CD4-positive, alpha-beta memory T cell (primary cell): ENCODE measurements around the gene RNF126. TPM values are rescaled to one million over a fixed set of nuclear protein-coding genes. Genes with fewer than 3 reads are reported as not detected.

Experiments used
- CTCF ChIA-PET: fragments of 350-600 bp; sonication (Branson Sonifier 250); formaldehyde crosslinking; loops from one replicate; lab custom pipeline; 2021; ENCODE audit warnings: inconsistent platforms; ENCODE audit not compliant: partially characterized antibody; lab: Charles Lee
- POLR2A ChIA-PET: fragments of 350-600 bp; sonication (Branson Sonifier 250); formaldehyde crosslinking; loops from one replicate; lab custom pipeline; 2021; ENCODE audit not compliant: partially characterized antibody; lab: Charles Lee
- DNase-seq, 5 donors: peaks; one replicate each; pipeline versions ENCODE4 v3.0.0 to v3.0.0-alpha.2; 2020 to 2022; ENCODE audit warnings: mixed read lengths in 1 of 5
- H3K27ac ChIP-seq: one replicate; pipeline ENCODE4 v1.7.0; 2013; ENCODE audit warnings: low read depth, low read length
- H3K27me3 ChIP-seq: 2 replicates; pipeline ENCODE4 v1.7.0; 2013; ENCODE audit warnings: mild to moderate bottlenecking, low read length, moderate library complexity; ENCODE audit not compliant: insufficient read depth
- H3K36me3 ChIP-seq: 2 replicates; pipeline ENCODE4 v1.7.0; 2013; ENCODE audit warnings: mild to moderate bottlenecking, low read length, moderate library complexity; ENCODE audit not compliant: insufficient read depth
- H3K4me1 ChIP-seq: 2 replicates; pipeline ENCODE4 v1.7.0; 2013; ENCODE audit warnings: mild to moderate bottlenecking, low read length, moderate library complexity; ENCODE audit not compliant: insufficient read depth
- H3K4me3 ChIP-seq, 2 donors: one replicate each; pipeline ENCODE4 v1.7.0; 2013; ENCODE audit warnings: low read length in 2 of 2, mild to moderate bottlenecking in 1 of 2
- H3K9me3 ChIP-seq, 2 donors: one replicate each; pipeline ENCODE4 v1.7.0; 2013; ENCODE audit warnings: low read length in 2 of 2, control low read depth in 1 of 2; ENCODE audit not compliant: control insufficient read depth in 1 of 2
- H3K27ac Mint-ChIP-seq, 7 donors: one replicate each; pipeline ENCODE4 v1.8.0; 2020 to 2021; ENCODE audit warnings: mixed read lengths in 7 of 7, mild to moderate bottlenecking in 6 of 7, inconsistent platforms in 3 of 7, moderate library complexity in 3 of 7
- H3K27me3 Mint-ChIP-seq, 2 donors: one replicate each; pipeline ENCODE4 v1.8.0; 2020 to 2021; ENCODE audit warnings: mixed read lengths in 2 of 2
- H3K36me3 Mint-ChIP-seq, 2 donors: one replicate each; pipeline ENCODE4 v1.8.0; 2020 to 2021; ENCODE audit warnings: mixed read lengths in 2 of 2, inconsistent platforms in 1 of 2, mild to moderate bottlenecking in 1 of 2
- H3K4me1 Mint-ChIP-seq, 4 donors: one replicate each; pipeline ENCODE4 v1.8.0; 2020 to 2021; ENCODE audit warnings: mixed read lengths in 4 of 4, mild to moderate bottlenecking in 1 of 4
- H3K4me3 Mint-ChIP-seq, 8 donors: one replicate each; pipeline ENCODE4 v1.8.0; 2020 to 2021; ENCODE audit warnings: mixed read lengths in 8 of 8, mild to moderate bottlenecking in 7 of 8, moderate library complexity in 6 of 8, inconsistent platforms in 3 of 8
- H3K9me3 Mint-ChIP-seq, 8 donors: one replicate each; pipeline ENCODE4 v1.8.0; 2020 to 2021; ENCODE audit warnings: mixed read lengths in 8 of 8, mild to moderate bottlenecking in 5 of 8, inconsistent platforms in 3 of 8, moderate library complexity in 1 of 8
- intact Hi-C: fragments of 100-400 bp; cut with micrococcal nuclease; formaldehyde crosslinking; loops from one replicate; pipeline ENCODE4 v1.15.1; 2023
- polyA plus RNA-seq, 2 donors: library from polyadenylated mRNA; unstranded; fragments of 300-500 nt; fragmentation: Illumina TruSeq; gene quantifications; one replicate each; pipeline ENCODE4 v1.2.3, GENCODE V29; 2021
- total RNA-seq, 2 experiments: library from RNA; stranded (reverse); gene quantifications; one replicate each; pipeline ENCODE4 v1.2.3, GENCODE V29; 2021

Gene RNF126
- total and polyA plus RNA-seq, 4 experiments from 2014 or later = 82.3 to 112 (median 100) TPM

DNA sequence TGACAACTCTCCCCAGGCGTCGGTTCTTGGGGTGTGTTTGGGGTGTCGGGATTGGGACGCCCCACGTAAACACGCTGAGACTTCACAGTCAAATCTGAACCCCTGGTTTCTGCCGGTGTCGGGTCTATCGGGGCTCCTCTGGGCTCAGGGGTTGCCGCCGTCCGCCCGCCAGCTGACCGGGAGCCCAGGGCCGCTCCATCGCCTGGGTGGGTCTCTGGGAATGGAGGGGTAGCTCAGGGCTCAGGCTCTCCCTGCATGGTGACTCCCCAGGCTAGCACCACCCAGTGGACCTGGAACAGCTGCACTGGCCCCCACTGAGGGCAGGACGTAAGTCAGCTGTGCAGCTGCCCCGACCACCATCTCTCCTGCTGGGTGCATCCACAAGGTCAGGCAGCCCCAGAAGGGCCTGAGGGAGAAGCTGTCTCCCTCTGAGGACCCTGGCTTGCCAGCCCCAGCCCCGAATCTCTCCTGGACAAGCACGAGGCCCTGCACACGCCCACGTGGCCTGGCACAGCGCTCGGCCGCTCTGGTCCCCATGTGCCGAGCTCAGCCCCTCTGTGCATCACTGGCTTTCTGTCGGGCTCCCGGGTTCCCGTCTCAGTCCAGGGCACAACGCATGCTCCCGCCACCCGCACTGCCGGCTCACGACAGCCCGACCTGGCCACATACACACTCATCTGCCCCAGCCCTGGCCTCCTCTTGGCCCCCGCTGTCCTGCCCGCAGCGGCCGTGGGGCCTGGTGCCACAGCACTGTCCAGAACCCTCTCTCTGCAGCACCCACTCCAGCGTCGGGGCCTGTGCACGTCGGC is 6.1 kb downstream of the RNF126 start:
- H3K4me3 ChIP-seq = no peak overlapping the region
- DNase-seq = no peak
- H3K27me3 Mint-ChIP-seq = peaks cover 0 to 3% of the 10 kb centered on the region in 2 donors
- H3K9me3 Mint-ChIP-seq = peaks cover 0 to 2% (median 0%) of the 10 kb centered on the region in 8 donors
- H3K4me1 ChIP-seq = peaks cover 67% of the 10 kb centered on the region
- ChIA-PET POLR2A (interaction anchor here (0.6 to 1.7 kb wide), 5 partner anchors 14 to 73 kb away, joined by 3 to 6 read pairs (median 4); partner anchors contain the start of gene POLRMT), CTCF (no interaction called here)
- H3K4me3 Mint-ChIP-seq = peak overlapping the region in 5 of 8 donors; percentile 17 to 54 (median 40)
- no peaks in the 10 kb centered on the region for H3K9me3 ChIP-seq
- intact Hi-C loops = no loop called here
- peaks cover 27% of the 10 kb centered on the region for H3K36me3 ChIP-seq
- H3K27ac Mint-ChIP-seq = peak overlapping the region in 6 of 7 donors; percentile 36 to 100 (median 60)
- H3K27ac ChIP-seq = peak overlapping the region; percentile 40
- peaks cover 22 to 66% (median 51%) of the 10 kb centered on the region in 4 donors for H3K4me1 Mint-ChIP-seq
- H3K36me3 Mint-ChIP-seq = peaks cover 3 to 41% of the 10 kb centered on the region in 2 donors
- no peaks in the 10 kb centered on the region for H3K27me3 ChIP-seq

GRCh38 chr19:655691-656090 is 7.3 kb downstream of the RNF126 start:
- peaks cover 3 to 33% of the 10 kb centered on the region in 2 donors for H3K36me3 Mint-ChIP-seq
- peaks cover 0 to 3% of the 10 kb centered on the region in 2 donors for H3K27me3 Mint-ChIP-seq
- intact Hi-C loops = no loop called here
- ChIA-PET POLR2A (interaction anchor here (0.6 to 1.7 kb wide), 2 partner anchors 13 to 21 kb away, joined by 3 to 6 read pairs; no protein-coding TSS in a partner anchor), CTCF (no interaction called here)
- H3K27ac Mint-ChIP-seq = peak overlapping the region in 6 of 7 donors; percentile 72 to 100 (median 81)
- Histone ChIP-seq H3K27ac (no peak overlapping the region), H3K9me3 (no peaks in the 10 kb centered on the region), H3K36me3 (peaks cover 39% of the 10 kb centered on the region), H3K4me1 (peaks cover 65% of the 10 kb centered on the region), H3K27me3 (no peaks in the 10 kb centered on the region), H3K4me3 (no peak overlapping the region)
- DNase-seq = no peak
- H3K4me3 Mint-ChIP-seq = peak overlapping the region in 4 of 8 donors; percentile 28 to 76 (median 42)
- H3K4me1 Mint-ChIP-seq = peaks cover 22 to 64% (median 44%) of the 10 kb centered on the region in 4 donors
- peaks cover 0 to 2% (median 0%) of the 10 kb centered on the region in 8 donors for H3K9me3 Mint-ChIP-seq

- Mint-ChIP-seq H3K9me3 (peaks cover 0 to 2% (median 0%) of the 10 kb centered on the region in 8 donors), H3K4me3 (peak overlapping the region in 1 of 8 donors; percentile 36), H3K36me3 (peaks cover 3 to 27% of the 10 kb centered on the region in 2 donors), H3K27me3 (no peaks in the 10 kb centered on the region), H3K27ac (no peak overlapping the region), H3K4me1 (peaks cover 17 to 44% (median 28%) of the 10 kb centered on the region in 4 donors)
- ChIA-PET CTCF (no interaction called here), POLR2A (no interaction called here)
- Histone ChIP-seq H3K27me3 (no peaks in the 10 kb centered on the region), H3K4me3 (no peak overlapping the region), H3K9me3 (no peaks in the 10 kb centered on the region), H3K27ac (no peak overlapping the region), H3K36me3 (peaks cover 42% of the 10 kb centered on the region), H3K4me1 (peaks cover 42% of the 10 kb centered on the region)
- DNase-seq = no peak
- intact Hi-C loops = no loop called here
Measured at GRCh38 chr19:653425-653824, 9.6 kb downstream of the RNF126 start.

- Histone ChIP-seq H3K27me3 (no peaks in the 10 kb centered on the region), H3K4me3 (no peak overlapping the region), H3K27ac (no peak overlapping the region), H3K36me3 (peaks cover 44% of the 10 kb centered on the region), H3K4me1 (peaks cover 35% of the 10 kb centered on the region), H3K9me3 (no peaks in the 10 kb centered on the region)
- Mint-ChIP-seq H3K9me3 (peaks cover 0 to 2% (median 0%) of the 10 kb centered on the region in 8 donors), H3K27me3 (no peaks in the 10 kb centered on the region), H3K36me3 (peaks cover 3 to 27% of the 10 kb centered on the region in 2 donors), H3K4me1 (peaks cover 17 to 38% (median 26%) of the 10 kb centered on the region in 4 donors), H3K27ac (peak overlapping the region in 1 of 7 donors; percentile 61), H3K4me3 (no peak overlapping the region)
- intact Hi-C loops = no loop called here
- ChIA-PET CTCF (no interaction called here), POLR2A (no interaction called here)
- DNase-seq = no peak
Measured at GRCh38 chr19:652467-653389, 10.3 kb downstream of the RNF126 start.

DNA sequence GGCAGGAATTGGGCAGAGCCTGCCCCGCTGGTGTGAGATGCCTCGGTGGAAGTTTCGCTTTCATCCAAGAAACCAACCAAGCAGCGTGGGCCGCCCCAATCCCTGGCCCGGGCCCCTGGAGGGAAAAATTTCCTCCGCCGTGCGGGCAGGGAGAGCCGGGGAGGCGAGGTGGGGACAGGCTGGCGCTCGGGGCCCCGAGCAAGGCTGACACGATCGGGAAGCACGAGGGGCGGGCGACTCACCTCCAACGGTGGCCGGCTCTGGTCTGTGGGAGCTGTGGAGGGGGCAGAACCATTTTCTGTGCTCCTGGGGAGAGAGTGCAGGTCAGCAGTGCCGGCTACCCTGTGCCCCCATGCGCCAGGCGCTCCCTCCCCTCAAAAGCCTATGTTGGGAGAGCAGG is 11.0 kb downstream of the RNF126 start:
- POLR2A ChIA-PET = no interaction called here
- Histone ChIP-seq H3K9me3 (no peaks in the 10 kb centered on the region), H3K36me3 (peaks cover 48% of the 10 kb centered on the region), H3K27me3 (no peaks in the 10 kb centered on the region), H3K4me3 (no peak overlapping the region), H3K27ac (no peak overlapping the region), H3K4me1 (peaks cover 28% of the 10 kb centered on the region)
- Mint-ChIP-seq H3K27me3 (no peaks in the 10 kb centered on the region), H3K36me3 (peaks cover 3 to 25% of the 10 kb centered on the region in 2 donors), H3K4me1 (peaks cover 15 to 31% (median 19%) of the 10 kb centered on the region in 4 donors), H3K9me3 (peaks cover 0 to 2% (median 0%) of the 10 kb centered on the region in 8 donors), H3K27ac (no peak overlapping the region), H3K4me3 (no peak overlapping the region)
- CTCF ChIA-PET = no interaction called here
- DNase-seq = no peak
- intact Hi-C loops = no loop called here

GRCh38 chr19:651114-651818 is 11.7 kb downstream of the RNF126 start:
- H3K27ac Mint-ChIP-seq = no peak overlapping the region
- DNase-seq = peak in 1 of 5 donors; percentile 3
- peaks cover 3 to 25% of the 10 kb centered on the region in 2 donors for H3K36me3 Mint-ChIP-seq
- intact Hi-C loops = no loop called here
- peaks cover 21% of the 10 kb centered on the region for H3K4me1 ChIP-seq
- no peak overlapping the region for H3K27ac ChIP-seq
- H3K9me3 ChIP-seq = no peaks in the 10 kb centered on the region
- CTCF ChIA-PET = no interaction called here
- H3K27me3 Mint-ChIP-seq = no peaks in the 10 kb centered on the region
- POLR2A ChIA-PET = no interaction called here
- peaks cover 52% of the 10 kb centered on the region for H3K36me3 ChIP-seq
- H3K27me3 ChIP-seq = no peaks in the 10 kb centered on the region
- peaks cover 13 to 27% (median 15%) of the 10 kb centered on the region in 4 donors for H3K4me1 Mint-ChIP-seq
- no peak overlapping the region for H3K4me3 Mint-ChIP-seq
- no peak overlapping the region for H3K4me3 ChIP-seq
- H3K9me3 Mint-ChIP-seq = no peaks in the 10 kb centered on the region
